ENCODE measurements around the gene NAA15.

DNA sequence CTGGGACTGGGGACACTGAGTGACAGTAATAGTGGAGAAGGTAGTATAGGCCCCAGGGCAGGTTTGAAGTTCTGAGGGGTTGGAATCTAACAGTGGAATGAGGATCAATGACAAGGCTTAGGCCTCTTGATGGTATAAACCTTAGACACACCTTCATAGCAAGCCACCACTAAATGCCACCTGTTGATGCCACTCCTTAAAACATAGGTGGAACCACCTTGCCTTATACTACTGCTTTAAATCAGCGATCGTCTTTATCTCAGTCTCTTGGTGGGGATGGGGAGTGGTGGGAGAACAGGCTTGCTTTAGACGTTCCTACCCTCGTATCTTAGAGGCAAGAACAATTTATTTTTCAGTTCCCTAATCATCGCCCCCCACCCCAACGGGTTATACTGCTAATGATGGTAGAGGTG, 153.8 kb downstream of the NAA15 start:
- TF ChIP-seq SP1 (IDR thresholded peaks at IDR 0.05) (no peak), FOXK2 (IDR thresholded peaks at IDR 0.05) (no peak), ELF4 (IDR thresholded peaks at IDR 0.05) (no peak), FOXM1 (IDR thresholded peaks at IDR 0.05; ENCODE audit: borderline replicate concordance) (no peak)

Data from HEK293T (cell line).